ENCODE results near the gene ZNF511. TPM values are rescaled to one million over a fixed set of nuclear protein-coding genes. Genes with fewer than 3 reads are reported as not detected.

ZNF511 gene
- polyA plus RNA-seq, 1 experiment: 32.9 TPM

DNA sequence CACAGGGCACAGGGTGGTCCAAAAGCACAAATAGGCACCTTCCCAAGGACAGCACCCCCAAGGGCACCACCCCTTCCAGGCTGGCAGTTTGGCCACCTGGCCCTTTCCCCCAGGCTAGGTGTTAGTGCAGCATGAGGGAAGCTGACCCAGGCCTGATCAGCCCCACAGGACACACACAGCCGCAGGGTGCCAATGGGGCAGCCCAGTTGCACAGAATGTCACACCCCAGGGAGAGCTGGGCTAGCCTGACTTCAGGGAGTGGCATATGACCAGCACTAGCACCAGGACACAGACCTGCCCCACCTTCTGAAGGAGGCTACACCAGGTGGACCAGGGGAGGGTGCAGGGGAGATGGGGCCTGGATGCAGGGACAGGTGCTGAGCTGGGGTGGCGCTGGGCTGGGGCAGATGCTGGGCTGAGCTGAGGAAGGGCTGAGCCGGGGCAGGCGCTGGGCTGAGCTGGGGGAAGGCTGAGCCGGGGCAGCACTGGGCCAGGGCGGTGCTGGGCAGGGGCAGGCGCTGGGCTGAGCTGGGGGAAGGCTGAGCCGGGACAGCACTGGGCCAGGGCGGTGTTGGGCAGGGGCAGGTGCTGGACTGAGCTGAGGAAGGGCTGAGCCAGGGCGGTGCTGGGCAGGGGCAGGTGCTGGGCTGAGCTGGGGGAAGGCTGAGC, 28.2 kb upstream of the ZNF511 start:
- DNase-seq (ENCODE audit: low read depth): no peak
- ChIA-PET POLR2A (no interaction called here), CTCF (interaction anchor here (1.8 kb wide), 1 partner anchor 27 kb away, joined by 6 read pairs; no protein-coding TSS in a partner anchor)
- Histone ChIP-seq H3K36me3 (ENCODE audit: control insufficient read depth, insufficient read depth, low read length) (peaks cover 45% of the 10 kb centered on the region), H3K4me3 (ENCODE audit: low read depth, low read length) (no peak overlapping the region), H3K27me3 (ENCODE audit: control insufficient read depth, insufficient read depth, low read length) (no peaks in the 10 kb centered on the region)
- TF ChIP-seq, protein P1, sequence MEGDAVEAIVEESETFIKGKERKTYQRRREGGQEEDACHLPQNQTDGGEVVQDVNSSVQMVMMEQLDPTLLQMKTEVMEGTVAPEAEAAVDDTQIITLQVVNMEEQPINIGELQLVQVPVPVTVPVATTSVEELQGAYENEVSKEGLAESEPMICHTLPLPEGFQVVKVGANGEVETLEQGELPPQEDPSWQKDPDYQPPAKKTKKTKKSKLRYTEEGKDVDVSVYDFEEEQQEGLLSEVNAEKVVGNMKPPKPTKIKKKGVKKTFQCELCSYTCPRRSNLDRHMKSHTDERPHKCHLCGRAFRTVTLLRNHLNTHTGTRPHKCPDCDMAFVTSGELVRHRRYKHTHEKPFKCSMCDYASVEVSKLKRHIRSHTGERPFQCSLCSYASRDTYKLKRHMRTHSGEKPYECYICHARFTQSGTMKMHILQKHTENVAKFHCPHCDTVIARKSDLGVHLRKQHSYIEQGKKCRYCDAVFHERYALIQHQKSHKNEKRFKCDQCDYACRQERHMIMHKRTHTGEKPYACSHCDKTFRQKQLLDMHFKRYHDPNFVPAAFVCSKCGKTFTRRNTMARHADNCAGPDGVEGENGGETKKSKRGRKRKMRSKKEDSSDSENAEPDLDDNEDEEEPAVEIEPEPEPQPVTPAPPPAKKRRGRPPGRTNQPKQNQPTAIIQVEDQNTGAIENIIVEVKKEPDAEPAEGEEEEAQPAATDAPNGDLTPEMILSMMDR (IDR thresholded peaks at IDR 0.05; ENCODE audit: insufficient read depth, low read depth, low read length): no peak

DNA sequence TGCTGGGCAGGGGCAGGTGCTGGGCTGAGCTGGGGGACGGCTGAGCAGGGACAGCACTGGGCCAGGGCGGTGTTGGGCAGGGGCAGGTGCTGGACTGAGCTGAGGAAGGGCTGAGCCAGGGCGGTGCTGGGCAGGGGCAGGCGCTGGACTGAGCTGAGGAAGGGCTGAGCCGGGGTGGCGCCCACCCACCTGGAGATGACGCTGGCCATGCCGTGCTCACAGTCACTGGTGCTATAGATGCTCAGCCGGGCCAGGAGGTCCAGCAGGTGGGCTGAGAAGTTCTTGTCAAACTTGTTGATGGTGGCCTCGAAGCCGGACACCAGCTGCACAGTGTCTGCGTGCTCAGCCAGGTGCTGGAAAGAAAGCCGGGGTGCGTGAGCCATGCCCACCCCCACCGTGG, 27.6 kb upstream of the ZNF511 start:
- ChIA-PET CTCF (interaction anchor here (1.8 kb wide), 1 partner anchor 27 kb away, joined by 6 read pairs; no protein-coding TSS in a partner anchor), POLR2A (no interaction called here)
- TF ChIP-seq, protein P1 (IDR thresholded peaks at IDR 0.05; ENCODE audit: insufficient read depth, low read depth, low read length): no peak
- Histone ChIP-seq H3K36me3 (ENCODE audit: control insufficient read depth, insufficient read depth, low read length) (peaks cover 46% of the 10 kb centered on the region), H3K27me3 (ENCODE audit: control insufficient read depth, insufficient read depth, low read length) (no peaks in the 10 kb centered on the region), H3K4me3 (ENCODE audit: low read depth, low read length) (no peak overlapping the region)
- DNase-seq (ENCODE audit: low read depth): no peak

DNA sequence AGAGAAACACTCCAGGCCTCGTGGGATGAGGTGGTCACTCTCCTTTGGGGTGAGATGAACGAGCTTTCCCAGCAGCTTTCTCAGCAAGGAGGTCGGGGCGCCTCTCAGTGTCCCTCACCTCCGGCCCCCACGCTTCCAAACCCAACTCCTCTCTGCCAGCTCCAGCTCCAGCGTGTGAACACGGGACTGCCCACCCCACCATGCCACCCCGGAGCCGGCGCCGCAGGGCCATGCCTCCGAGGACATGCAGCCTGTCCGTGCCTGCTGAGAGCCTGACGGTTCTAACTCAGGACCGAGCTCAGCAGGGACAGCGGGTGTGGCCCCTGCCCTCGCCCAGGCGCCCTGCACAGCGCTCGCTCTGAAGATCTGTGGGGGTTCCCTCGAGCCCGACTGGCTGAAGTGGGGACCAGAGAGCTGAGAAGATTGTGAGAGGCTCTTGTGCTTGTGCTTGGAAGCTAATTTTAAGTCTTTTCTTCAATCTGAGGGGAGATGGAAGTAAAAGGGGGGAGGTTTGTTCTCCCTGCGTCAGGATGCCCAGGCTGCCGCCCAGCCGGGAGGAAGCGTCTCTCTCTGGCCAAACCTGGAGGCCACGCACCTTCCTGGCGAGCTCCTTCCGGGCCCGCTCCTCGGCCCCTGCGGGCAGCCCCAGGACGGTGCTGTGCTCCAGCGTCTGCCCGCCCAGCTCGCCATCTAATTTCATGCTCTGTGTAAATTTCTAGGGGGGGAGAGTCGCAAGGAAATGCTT, 26.9 kb upstream of the ZNF511 start:
- DNase-seq (ENCODE audit: low read depth): no peak
- TF ChIP-seq, protein P1 (IDR thresholded peaks at IDR 0.05; ENCODE audit: insufficient read depth, low read depth, low read length): no peak

DNA sequence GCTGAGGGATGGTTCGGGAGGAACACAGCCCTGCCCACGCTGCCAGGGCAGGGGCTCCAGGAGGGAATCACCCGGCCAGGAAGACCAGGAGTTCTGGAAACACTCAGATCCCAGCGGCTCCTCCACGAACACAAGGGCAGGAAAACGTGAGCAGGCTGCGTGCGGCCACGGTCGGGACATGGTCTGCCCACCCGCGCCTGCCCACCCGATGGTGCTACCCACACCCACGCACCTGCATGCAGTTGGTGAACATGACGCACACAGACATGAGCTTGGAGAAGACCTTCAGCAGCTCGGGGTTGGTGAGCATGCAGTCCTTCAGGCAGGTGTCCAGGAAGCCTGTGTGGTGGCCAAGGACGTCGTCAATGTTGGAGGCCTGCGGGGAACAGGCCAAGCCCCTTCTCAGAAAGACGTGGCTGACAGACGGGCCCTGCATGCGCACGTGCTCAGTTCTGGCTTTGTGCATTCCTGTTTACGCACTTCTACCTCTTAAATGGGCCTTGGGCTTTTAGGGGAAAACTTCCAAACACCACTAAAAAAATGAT, 25.8 kb upstream of the ZNF511 start:
- ChIA-PET POLR2A (no interaction called here), CTCF (interaction anchor here (0.6 kb wide), 1 partner anchor 132 kb away, joined by 3 read pairs; no protein-coding TSS in a partner anchor)
- no peak for DNase-seq (ENCODE audit: low read depth)
- no peaks in the 10 kb centered on the region for H3K27me3 ChIP-seq (ENCODE audit: control insufficient read depth, insufficient read depth, low read length)
- TF ChIP-seq, protein P1 (IDR thresholded peaks at IDR 0.05; ENCODE audit: insufficient read depth, low read depth, low read length): no peak
- H3K36me3 ChIP-seq (ENCODE audit: control insufficient read depth, insufficient read depth, low read length): peaks cover 54% of the 10 kb centered on the region
- H3K4me3 ChIP-seq (ENCODE audit: low read depth, low read length): no peak overlapping the region

More for the DNA sequence above, 26.9 kb upstream of the ZNF511 start:
- CTCF ChIA-PET: interaction anchor here (1.1 kb wide), 1 partner anchor 26 kb away, joined by 3 read pairs; no protein-coding TSS in a partner anchor
- H3K36me3 ChIP-seq (ENCODE audit: control insufficient read depth, insufficient read depth, low read length): peaks cover 49% of the 10 kb centered on the region
- no peaks in the 10 kb centered on the region for H3K27me3 ChIP-seq (ENCODE audit: control insufficient read depth, insufficient read depth, low read length)
- POLR2A ChIA-PET: no interaction called here
- no peak overlapping the region for H3K4me3 ChIP-seq (ENCODE audit: low read depth, low read length)

DNA sequence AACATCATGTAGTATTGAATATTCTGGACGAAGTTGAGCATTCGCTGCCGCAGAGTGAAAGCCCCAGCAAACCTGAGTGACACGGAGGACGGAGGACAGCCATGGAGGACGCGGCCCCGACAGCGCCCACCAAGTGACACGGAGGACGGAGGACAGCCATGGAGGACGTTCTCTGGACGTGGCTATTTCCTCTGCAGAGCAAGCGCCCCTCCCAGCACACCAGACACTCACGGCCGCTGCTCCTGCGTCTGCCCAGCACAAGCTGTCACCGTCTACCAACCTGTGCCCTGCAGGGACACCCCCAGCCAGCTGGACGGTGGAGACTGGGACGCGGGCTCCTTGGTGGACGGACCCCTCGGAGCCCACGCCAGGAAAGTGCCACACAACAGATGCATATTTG, 24.8 kb upstream of the ZNF511 start:
- DNase-seq (ENCODE audit: low read depth): no peak
- ChIA-PET POLR2A (no interaction called here), CTCF (interaction anchor here (0.7 kb wide), 2 partner anchors 14 to 840 kb away, joined by 3 read pairs; no protein-coding TSS in a partner anchor)
- H3K4me3 ChIP-seq (ENCODE audit: low read depth, low read length): no peak overlapping the region
- TF ChIP-seq, protein P1 (IDR thresholded peaks at IDR 0.05; ENCODE audit: insufficient read depth, low read depth, low read length): no peak
- no peaks in the 10 kb centered on the region for H3K27me3 ChIP-seq (ENCODE audit: control insufficient read depth, insufficient read depth, low read length)
- H3K36me3 ChIP-seq (ENCODE audit: control insufficient read depth, insufficient read depth, low read length): peaks cover 64% of the 10 kb centered on the region

Data from BJ (cell line).